Natural killer cell (primary cell): ENCODE results near the gene AVPI1. TPM values are rescaled to one million over a fixed set of nuclear protein-coding genes. Genes with fewer than 3 reads are reported as not detected.

Experiments
- ATAC-seq, 3 donors: fragments of 150-1000 bp in 2 of 3; fragments of 200-7000 bp in 1 of 3; cut with Tn5 transposase; 1 replicate in 1 of 3; 2 replicates in 2 of 3; pipeline ENCODE4 v1.10.0; 2021; ENCODE audit warnings: mild to moderate bottlenecking in 2 of 3, moderate library complexity in 2 of 3
- DNase-seq, 2 donors: peaks; one replicate each; pipeline versions ENCODE4 v3.0.0 to v3.0.0-alpha.2; 2013 to 2021; ENCODE audit warnings: mixed read lengths in 1 of 2
- H3K27ac ChIP-seq: one replicate; pipeline ENCODE4 v1.5.1; 2013; ENCODE audit warnings: mild to moderate bottlenecking, low read length
- H3K27me3 ChIP-seq: one replicate; pipeline ENCODE4 v1.6.1; 2013; ENCODE audit warnings: low read length; ENCODE audit not compliant: control insufficient read depth, insufficient read depth
- H3K36me3 ChIP-seq: one replicate; pipeline ENCODE4 v1.6.1; 2013; ENCODE audit warnings: low read length; ENCODE audit not compliant: control insufficient read depth, insufficient read depth
- H3K4me1 ChIP-seq: one replicate; pipeline ENCODE4 v1.6.1; 2013; ENCODE audit warnings: low read length; ENCODE audit not compliant: control insufficient read depth, insufficient read depth
- H3K4me3 ChIP-seq: one replicate; pipeline ENCODE4 v1.5.1; 2013; ENCODE audit warnings: low read length
- H3K9me3 ChIP-seq: one replicate; pipeline ENCODE4 v1.6.1; 2013; ENCODE audit warnings: low read length; ENCODE audit not compliant: control insufficient read depth, insufficient read depth
- H3K27ac Mint-ChIP-seq, 2 donors: one replicate each; pipeline ENCODE4 v1.8.0; 2022; ENCODE audit warnings: mild to moderate bottlenecking in 2 of 2, mixed read lengths in 2 of 2, moderate library complexity in 1 of 2
- H3K27me3 Mint-ChIP-seq, 2 donors: one replicate each; pipeline ENCODE4 v1.8.0; 2022; ENCODE audit warnings: low read depth in 2 of 2, mixed read lengths in 2 of 2
- H3K36me3 Mint-ChIP-seq: one replicate; pipeline ENCODE4 v1.8.0; 2022; ENCODE audit warnings: mixed read lengths
- H3K4me1 Mint-ChIP-seq, 2 donors: one replicate each; pipeline ENCODE4 v1.8.0; 2022; ENCODE audit warnings: mixed read lengths in 2 of 2
- H3K4me3 Mint-ChIP-seq: one replicate; pipeline ENCODE4 v1.8.0; 2022; ENCODE audit warnings: mild to moderate bottlenecking, moderate library complexity, mixed read lengths
- H3K9me3 Mint-ChIP-seq, 2 donors: one replicate each; pipeline ENCODE4 v1.8.0; 2022; ENCODE audit warnings: mixed read lengths in 2 of 2
- WGBS: methylation state at CpG from one replicate; pipeline ENCODE4 v1.1.7; 2013; ENCODE audit warnings: missing lambda C conversion rate; ENCODE audit not compliant: insufficient coverage; 5-methylcytosine and 5-hydroxymethylcytosine counted together
- intact Hi-C: fragments of 100-400 bp; cut with micrococcal nuclease; formaldehyde crosslinking; loops from one replicate; pipeline ENCODE4 v1.14.2; 2022
- total RNA-seq, 4 donors: library from RNA; stranded (reverse); fragments of 120-200 nt in 1 of 4; gene quantifications; one replicate each; pipeline versions ENCODE4 v1.2.3 to v1.2.4, GENCODE V29; 2013 to 2022
- TF ChIP-seq, protein P1 (sequence below): fragments of 200-600 bp; IDR thresholded peaks from one replicate; pipeline ENCODE4 v1.8.0; 2022; ENCODE audit warnings: antibody characterized with exemption

The AVPI1 gene
- total RNA-seq, 3 donors from 2014 or later (not counting 1 experiment from before 2014, with no cell fraction given) = 6.1 to 8.4 (median 6.8) TPM

- Histone ChIP-seq H3K27me3 (no peaks in the 10 kb centered on the region), H3K4me3 (no peak overlapping the region), H3K9me3 (no peaks in the 10 kb centered on the region), H3K27ac (no peak overlapping the region), H3K36me3 (no peaks in the 10 kb centered on the region), H3K4me1 (peaks cover 11% of the 10 kb centered on the region)
- Mint-ChIP-seq H3K27me3 (peaks cover 17 to 26% of the 10 kb centered on the region in 2 donors), H3K4me1 (peaks cover 9 to 20% of the 10 kb centered on the region in 2 donors), H3K4me3 (no peak overlapping the region), H3K36me3 (no peaks in the 10 kb centered on the region), H3K27ac (no peak overlapping the region), H3K9me3 (no peaks in the 10 kb centered on the region)
- TF ChIP-seq, protein P1, sequence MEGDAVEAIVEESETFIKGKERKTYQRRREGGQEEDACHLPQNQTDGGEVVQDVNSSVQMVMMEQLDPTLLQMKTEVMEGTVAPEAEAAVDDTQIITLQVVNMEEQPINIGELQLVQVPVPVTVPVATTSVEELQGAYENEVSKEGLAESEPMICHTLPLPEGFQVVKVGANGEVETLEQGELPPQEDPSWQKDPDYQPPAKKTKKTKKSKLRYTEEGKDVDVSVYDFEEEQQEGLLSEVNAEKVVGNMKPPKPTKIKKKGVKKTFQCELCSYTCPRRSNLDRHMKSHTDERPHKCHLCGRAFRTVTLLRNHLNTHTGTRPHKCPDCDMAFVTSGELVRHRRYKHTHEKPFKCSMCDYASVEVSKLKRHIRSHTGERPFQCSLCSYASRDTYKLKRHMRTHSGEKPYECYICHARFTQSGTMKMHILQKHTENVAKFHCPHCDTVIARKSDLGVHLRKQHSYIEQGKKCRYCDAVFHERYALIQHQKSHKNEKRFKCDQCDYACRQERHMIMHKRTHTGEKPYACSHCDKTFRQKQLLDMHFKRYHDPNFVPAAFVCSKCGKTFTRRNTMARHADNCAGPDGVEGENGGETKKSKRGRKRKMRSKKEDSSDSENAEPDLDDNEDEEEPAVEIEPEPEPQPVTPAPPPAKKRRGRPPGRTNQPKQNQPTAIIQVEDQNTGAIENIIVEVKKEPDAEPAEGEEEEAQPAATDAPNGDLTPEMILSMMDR = no peak
- DNase-seq = no peak
- no peak for ATAC-seq
- 63% methylated on average over 4 of the region's 6 CpGs for WGBS
- intact Hi-C loops = no loop called here
These were observed 31.1 kb upstream of the AVPI1 start for GRCh38 chr10:97718178-97718577.

DNA sequence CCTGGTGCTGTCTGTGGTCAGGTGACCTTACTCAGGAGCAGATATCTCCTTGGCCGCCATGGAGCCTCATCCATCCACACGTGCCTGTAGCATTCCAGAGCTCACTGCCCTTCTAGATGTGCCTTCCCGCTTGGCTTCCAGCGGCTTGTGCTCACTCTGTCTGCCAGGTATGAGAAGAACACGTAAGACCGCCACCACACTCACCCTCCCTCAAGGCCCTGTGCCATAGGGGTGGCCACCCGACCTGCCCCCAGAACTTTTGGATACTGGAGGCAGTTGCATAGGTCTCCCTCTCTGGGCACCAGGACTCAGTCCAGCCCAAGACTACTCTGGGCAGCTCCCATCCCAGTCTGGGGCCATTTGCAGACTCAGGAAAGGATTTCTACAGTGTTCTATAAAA, 30.6 kb upstream of the AVPI1 start:
- no peaks in the 10 kb centered on the region for H3K9me3 ChIP-seq
- peaks cover 14 to 26% of the 10 kb centered on the region in 2 donors for H3K4me1 Mint-ChIP-seq
- 93% methylated on average over 7 of the region's 7 CpGs for whole genome bisulfite sequencing

GRCh38 chr10:97715259-97715874, 28.3 kb upstream of the AVPI1 start:
- H3K36me3 Mint-ChIP-seq = no peaks in the 10 kb centered on the region
- H3K4me3 ChIP-seq = no peak overlapping the region
- TF ChIP-seq, protein P1 = no peak
- no peaks in the 10 kb centered on the region for H3K36me3 ChIP-seq
- no peak overlapping the region for H3K27ac ChIP-seq
- H3K9me3 ChIP-seq = no peaks in the 10 kb centered on the region
- peaks cover 3% of the 10 kb centered on the region for H3K27me3 ChIP-seq
- ATAC-seq = no peak
- WGBS = 89% methylated on average over 7 of the region's 8 CpGs
- peaks cover 15 to 26% of the 10 kb centered on the region in 2 donors for H3K4me1 Mint-ChIP-seq
- DNase-seq = no peak
- peaks cover 16% of the 10 kb centered on the region for H3K4me1 ChIP-seq
- H3K27ac Mint-ChIP-seq = no peak overlapping the region
- peak overlapping the region; percentile 70 for H3K4me3 Mint-ChIP-seq
- intact Hi-C loops = no loop called here
- peaks cover 34 to 38% of the 10 kb centered on the region in 2 donors for H3K27me3 Mint-ChIP-seq
- no peaks in the 10 kb centered on the region for H3K9me3 Mint-ChIP-seq

More for the DNA sequence above, 30.6 kb upstream of the AVPI1 start:
- Mint-ChIP-seq H3K27ac (no peak overlapping the region), H3K4me3 (no peak overlapping the region), H3K36me3 (no peaks in the 10 kb centered on the region), H3K9me3 (no peaks in the 10 kb centered on the region), H3K27me3 (peaks cover 23 to 31% of the 10 kb centered on the region in 2 donors)
- intact Hi-C loops = no loop called here
- Histone ChIP-seq H3K4me1 (peaks cover 16% of the 10 kb centered on the region), H3K36me3 (no peaks in the 10 kb centered on the region), H3K27me3 (peaks cover 3% of the 10 kb centered on the region), H3K4me3 (no peak overlapping the region), H3K27ac (no peak overlapping the region)
- TF ChIP-seq, protein P1 = no peak
- no peak for DNase-seq
- ATAC-seq = no peak
